ENCODE results near the gene PREPL.

Gene PREPL

GRCh38 chr2:44296653-44297052 lies 64.6 kb downstream of the PREPL start:
- TF ChIP-seq TARDBP (IDR thresholded peaks at IDR 0.05), result no peak
- TF ChIP-seq CTBP1 (IDR thresholded peaks at IDR 0.05; ENCODE audit: borderline replicate concordance), result no peak
- no peak for TF ChIP-seq NFRKB (IDR thresholded peaks at IDR 0.05)
- TF ChIP-seq PKNOX1 (IDR thresholded peaks at IDR 0.05), result no peak
- TF ChIP-seq HDGF (IDR thresholded peaks at IDR 0.05; ENCODE audit: borderline replicate concordance), result no peak
- no peak for TF ChIP-seq ELF4 (IDR thresholded peaks at IDR 0.05)
- TF ChIP-seq L3MBTL2 (conservative IDR thresholded peaks at IDR 0.05), result no peak
- no peak for TF ChIP-seq LEF1 (IDR thresholded peaks at IDR 0.05; ENCODE audit: borderline replicate concordance)
- TF ChIP-seq FOXK2 (IDR thresholded peaks at IDR 0.05), result no peak
- TF ChIP-seq SP1 (IDR thresholded peaks at IDR 0.05), result no peak
- no peak for TF ChIP-seq ARNT (IDR thresholded peaks at IDR 0.05)
- ChIA-PET POLR2A (no interaction called here), CTCF (no interaction called here)
- DNase-seq (ENCODE audit: extremely low spot score), result no peak

GRCh38 chr2:44295633-44296359 lies 65.5 kb downstream of the PREPL start:
- TF ChIP-seq ARNT (IDR thresholded peaks at IDR 0.05) (no peak), L3MBTL2 (conservative IDR thresholded peaks at IDR 0.05) (no peak), CTBP1 (IDR thresholded peaks at IDR 0.05; ENCODE audit: borderline replicate concordance) (no peak), LEF1 (IDR thresholded peaks at IDR 0.05; ENCODE audit: borderline replicate concordance) (no peak), ELF4 (IDR thresholded peaks at IDR 0.05) (no peak), BHLHE40 (IDR thresholded peaks at IDR 0.05; ENCODE audit: borderline replicate concordance) (no peak)
- ChIA-PET CTCF (interaction anchor here (0.5 to 1.6 kb wide), 3 partner anchors 22 to 252 kb away, joined by 3 to 4 read pairs (median 4); no protein-coding TSS in a partner anchor), POLR2A (no interaction called here)
- no peak for DNase-seq (ENCODE audit: extremely low spot score)

GRCh38 chr2:44295113-44295512 lies 66.2 kb downstream of the PREPL start:
- POLR2A ChIA-PET, result interaction anchor here (1.0 kb wide), 1 partner anchor 66 kb away, joined by 3 read pairs; the partner anchor contains the start of genes CAMKMT and PREPL

GRCh38 chr2:44291281-44292248 lies 69.7 kb downstream of the PREPL start:
- ChIA-PET CTCF (interaction anchor here (0.5 to 1.9 kb wide), 6 partner anchors 26 to 253 kb away, joined by 3 to 6 read pairs (median 3); no protein-coding TSS in a partner anchor), POLR2A (no interaction called here)
- TF ChIP-seq ARNT (IDR thresholded peaks at IDR 0.05), result no peak
- peak; percentile 40 for DNase-seq (ENCODE audit: extremely low spot score)

More at GRCh38 chr2:44295113-44295512, 66.2 kb downstream of the PREPL start:
- TF ChIP-seq CTBP1 (IDR thresholded peaks at IDR 0.05; ENCODE audit: borderline replicate concordance), result no peak
- TF ChIP-seq HDGF (IDR thresholded peaks at IDR 0.05; ENCODE audit: borderline replicate concordance), result no peak
- TF ChIP-seq FOXK2 (IDR thresholded peaks at IDR 0.05), result no peak
- TF ChIP-seq L3MBTL2 (conservative IDR thresholded peaks at IDR 0.05), result no peak
- TF ChIP-seq ELF4 (IDR thresholded peaks at IDR 0.05), result no peak
- no peak for TF ChIP-seq FOXM1 (IDR thresholded peaks at IDR 0.05; ENCODE audit: borderline replicate concordance)
- TF ChIP-seq NFRKB (IDR thresholded peaks at IDR 0.05), result no peak
- no peak for TF ChIP-seq TARDBP (IDR thresholded peaks at IDR 0.05)
- TF ChIP-seq LEF1 (IDR thresholded peaks at IDR 0.05; ENCODE audit: borderline replicate concordance), result no peak
- TF ChIP-seq FOXA1 (IDR thresholded peaks at IDR 0.05), result no peak
- no peak for TF ChIP-seq BHLHE40 (IDR thresholded peaks at IDR 0.05; ENCODE audit: borderline replicate concordance)
- no peak for TF ChIP-seq SUZ12 (IDR thresholded peaks at IDR 0.05)
- no peak for TF ChIP-seq PKNOX1 (IDR thresholded peaks at IDR 0.05)
- no peak for TF ChIP-seq ARNT (IDR thresholded peaks at IDR 0.05)
- no peak for DNase-seq (ENCODE audit: extremely low spot score)
- CTCF ChIA-PET, result interaction anchor here (1.5 to 1.6 kb wide), 2 partner anchors 52 to 251 kb away, joined by 3 to 4 read pairs; no protein-coding TSS in a partner anchor

GRCh38 chr2:44290261-44290660 lies 71.0 kb downstream of the PREPL start:
- ChIA-PET CTCF (no interaction called here), POLR2A (interaction anchor here (0.8 kb wide), 1 partner anchor 52 kb away, joined by 3 read pairs; no protein-coding TSS in a partner anchor)
- no peak for DNase-seq (ENCODE audit: extremely low spot score)
- TF ChIP-seq L3MBTL2 (conservative IDR thresholded peaks at IDR 0.05), result no peak
- no peak for TF ChIP-seq BHLHE40 (IDR thresholded peaks at IDR 0.05; ENCODE audit: borderline replicate concordance)
- TF ChIP-seq FOXM1 (IDR thresholded peaks at IDR 0.05; ENCODE audit: borderline replicate concordance), result no peak
- TF ChIP-seq ZNF384 (IDR thresholded peaks at IDR 0.05), result no peak
- no peak for TF ChIP-seq NFRKB (IDR thresholded peaks at IDR 0.05)
- TF ChIP-seq LEF1 (IDR thresholded peaks at IDR 0.05; ENCODE audit: borderline replicate concordance), result no peak
- TF ChIP-seq TARDBP (IDR thresholded peaks at IDR 0.05), result no peak

GRCh38 chr2:44286884-44287638 lies 74.2 kb downstream of the PREPL start:
- no peak for TF ChIP-seq TARDBP (IDR thresholded peaks at IDR 0.05)
- no peak for TF ChIP-seq FOXA1 (IDR thresholded peaks at IDR 0.05)
- TF ChIP-seq ELF4 (IDR thresholded peaks at IDR 0.05), result no peak
- no peak for TF ChIP-seq ARNT (IDR thresholded peaks at IDR 0.05)
- TF ChIP-seq ZNF384 (IDR thresholded peaks at IDR 0.05), result no peak
- TF ChIP-seq CTBP1 (IDR thresholded peaks at IDR 0.05; ENCODE audit: borderline replicate concordance), result no peak
- no peak for TF ChIP-seq SP1 (IDR thresholded peaks at IDR 0.05)
- no peak for TF ChIP-seq NFRKB (IDR thresholded peaks at IDR 0.05)
- no peak for TF ChIP-seq BHLHE40 (IDR thresholded peaks at IDR 0.05; ENCODE audit: borderline replicate concordance)
- no peak for DNase-seq (ENCODE audit: extremely low spot score)
- CTCF ChIA-PET, result no interaction called here
- POLR2A ChIA-PET, result no interaction called here

Measured in HEK293T (cell line).